GM12878 (cell line): Measurements from ENCODE around the gene AWAT1.

Source experiments
- CHD1 ChIP-seq: IDR thresholded peaks from 2 replicates; pipeline ENCODE4 v1.6.1; 2012; ENCODE audit warnings: low read depth, low read length, improper control_type of control experiment
- CTCF ChIP-seq, 3 experiments: IDR thresholded peaks in 2 of 3; conservative IDR thresholded peaks in 1 of 3; 2 replicates each; pipeline ENCODE4 v1.5.1; 2011; ENCODE audit warnings: low read depth in 3 of 3, low read length in 3 of 3, mild to moderate bottlenecking in 3 of 3, control low read depth in 2 of 3, moderate library complexity in 2 of 3, inconsistent platforms in 1 of 3, mixed read lengths in 1 of 3; ENCODE audit not compliant: control insufficient read depth in 2 of 3, insufficient read depth in 1 of 3; ENCODE audit errors: extremely low read depth in 1 of 3
- GABPA ChIP-seq: IDR thresholded peaks from 2 replicates; pipeline ENCODE4 v1.6.1; 2014; ENCODE audit warnings: antibody characterized with exemption, low read depth, mild to moderate bottlenecking, inconsistent platforms
- POLR2A ChIP-seq: IDR thresholded peaks from 2 replicates; pipeline ENCODE4 v1.6.1; 2011; ENCODE audit warnings: low read depth, mild to moderate bottlenecking, low read length

DNA sequence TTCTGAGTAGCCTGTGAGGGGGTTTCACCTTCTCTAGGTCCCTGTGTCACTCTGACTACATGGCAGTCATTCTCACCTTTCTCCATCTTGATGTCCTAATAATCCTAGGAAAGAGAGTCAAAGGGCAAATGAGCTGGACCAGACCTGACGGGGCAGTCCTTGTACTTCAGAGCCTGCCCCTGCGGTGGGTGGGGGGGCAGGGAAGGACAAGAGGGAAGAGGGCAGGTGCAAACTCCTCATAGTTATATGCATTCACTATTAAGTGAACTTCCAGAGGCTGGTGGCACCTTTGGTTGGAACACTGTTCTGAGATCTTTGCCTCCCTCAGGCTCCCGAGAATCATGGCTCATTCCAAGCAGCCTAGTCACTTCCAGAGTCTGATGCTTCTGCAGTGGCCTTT, at the start of gene AWAT1:
- no peak for TF ChIP-seq GABPA
- TF ChIP-seq POLR2A = no peak
- TF ChIP-seq CHD1 = no peak
- no peak for TF ChIP-seq CTCF (IDR thresholded peaks at IDR 0.05 in 2 of 3, conservative IDR thresholded peaks at IDR 0.05 in 1 of 3; ENCODE audit: control insufficient read depth in 2 of 3, extremely low read depth in 1 of 3, insufficient read depth in 1 of 3, low read depth in 3 of 3, low read length in 3 of 3)
